H9 (cell line): ENCODE results near the gene AVPR2. TPM values are rescaled to one million over a fixed set of nuclear protein-coding genes. Genes with fewer than 3 reads are reported as not detected.

Source experiments
- DNase-seq: peaks from one replicate; pipeline ENCODE4 v3.0.0-alpha.2; 2017
- H2AFZ ChIP-seq: one replicate; pipeline ENCODE4 v1.6.1; 2013; ENCODE audit warnings: mild to moderate bottlenecking, low read length, control low read depth, moderate library complexity
- H2AK5ac ChIP-seq: 2 replicates; pipeline ENCODE4 v1.6.1; 2013; ENCODE audit warnings: low read length, control low read depth, mixed read lengths; ENCODE audit not compliant: insufficient read length
- H2BK120ac ChIP-seq: one replicate; pipeline ENCODE4 v1.6.1; 2013; ENCODE audit warnings: low read depth, mild to moderate bottlenecking, low read length, control low read depth, inconsistent platforms; ENCODE audit not compliant: poor library complexity, severe bottlenecking
- H2BK12ac ChIP-seq: 2 replicates; pipeline ENCODE4 v1.6.1; 2013; ENCODE audit warnings: low read length, control low read depth, mixed read lengths, low read depth; ENCODE audit not compliant: insufficient read length
- H2BK15ac ChIP-seq: 2 replicates; pipeline ENCODE4 v1.6.1; 2013; ENCODE audit warnings: low read depth, low read length, control low read depth
- H2BK20ac ChIP-seq: one replicate; pipeline ENCODE4 v1.6.1; 2013; ENCODE audit warnings: low read depth, mild to moderate bottlenecking, low read length, control low read depth, inconsistent platforms; ENCODE audit not compliant: poor library complexity, severe bottlenecking
- H2BK5ac ChIP-seq: 2 replicates; pipeline ENCODE4 v1.6.1; 2013; ENCODE audit warnings: low read length, control low read depth, mixed read lengths; ENCODE audit not compliant: insufficient read length
- H3K14ac ChIP-seq: 2 replicates; pipeline ENCODE4 v1.6.1; 2013; ENCODE audit warnings: low read length, control low read depth; ENCODE audit not compliant: insufficient read depth
- H3K18ac ChIP-seq: 2 replicates; pipeline ENCODE4 v1.6.1; 2013; ENCODE audit warnings: low read depth, mild to moderate bottlenecking, mixed read lengths, low read length, control low read depth; ENCODE audit not compliant: insufficient read length
- H3K23ac ChIP-seq: 2 replicates; pipeline ENCODE4 v1.6.1; 2013; ENCODE audit warnings: low read length, control low read depth, mixed read lengths, low read depth; ENCODE audit not compliant: insufficient read length
- H3K23me2 ChIP-seq: 2 replicates; pipeline ENCODE4 v1.6.1; 2013; ENCODE audit warnings: low read depth, mild to moderate bottlenecking, mixed read lengths, low read length, control low read depth; ENCODE audit not compliant: insufficient read length, poor library complexity, severe bottlenecking
- H3K27ac ChIP-seq: 2 replicates; pipeline ENCODE4 v1.5.1; 2013; ENCODE audit warnings: low read length, control low read depth, mixed read lengths, low read depth; ENCODE audit not compliant: insufficient read length
- H3K27me3 ChIP-seq: 2 replicates; pipeline ENCODE4 v1.6.1; 2013; ENCODE audit warnings: low read length, control low read depth, inconsistent platforms; ENCODE audit not compliant: insufficient read depth
- H3K4ac ChIP-seq: 2 replicates; pipeline ENCODE4 v1.6.1; 2013; ENCODE audit warnings: low read depth, mild to moderate bottlenecking, control low read depth, inconsistent platforms, low read length, moderate library complexity
- H3K4me1 ChIP-seq: 2 replicates; pipeline ENCODE4 v1.6.1; 2013; ENCODE audit warnings: low read length, control low read depth, inconsistent platforms; ENCODE audit not compliant: insufficient read depth
- H3K4me2 ChIP-seq: 2 replicates; pipeline ENCODE4 v1.6.1; 2013; ENCODE audit warnings: low read length, control low read depth, mixed read lengths; ENCODE audit not compliant: insufficient read length, insufficient read depth
- H3K56ac ChIP-seq: 2 replicates; pipeline ENCODE4 v1.6.1; 2013; ENCODE audit warnings: low read depth, mild to moderate bottlenecking, mixed read lengths, low read length, control low read depth; ENCODE audit not compliant: insufficient read length
- H3K79me1 ChIP-seq: 2 replicates; pipeline ENCODE4 v1.6.1; 2013; ENCODE audit warnings: low read depth, mild to moderate bottlenecking, moderate library complexity, low read length, control low read depth, inconsistent platforms; ENCODE audit not compliant: insufficient read depth, poor library complexity, severe bottlenecking
- H3K79me2 ChIP-seq: 2 replicates; pipeline ENCODE4 v1.6.1; 2013; ENCODE audit warnings: low read length, control low read depth, inconsistent platforms; ENCODE audit not compliant: insufficient read depth
- H3K9ac ChIP-seq: 2 replicates; pipeline ENCODE4 v1.6.1; 2013; ENCODE audit warnings: low read length, control low read depth, mixed read lengths; ENCODE audit not compliant: insufficient read length; ENCODE audit errors: extremely low read depth
- H3K9me3 ChIP-seq: one replicate; pipeline ENCODE4 v1.6.1; 2013; ENCODE audit warnings: low read depth, low read length, inconsistent platforms; ENCODE audit not compliant: control insufficient read depth
- H3T11ph ChIP-seq: one replicate; pipeline ENCODE4 v1.6.1; 2013; ENCODE audit warnings: mild to moderate bottlenecking, low read length, control low read depth, inconsistent platforms
- H4K20me1 ChIP-seq: one replicate; pipeline ENCODE4 v1.6.1; 2013; ENCODE audit not compliant: control insufficient read depth, insufficient read length, insufficient read depth
- H4K5ac ChIP-seq: 2 replicates; pipeline ENCODE4 v1.6.1; 2013; ENCODE audit warnings: low read depth, mild to moderate bottlenecking, mixed read lengths, low read length, control low read depth; ENCODE audit not compliant: insufficient read length
- H4K8ac ChIP-seq: replicated peaks from 2 replicates; pipeline ENCODE4 v1.6.1; 2013; ENCODE audit warnings: low read length, control low read depth, mixed read lengths, low read depth; ENCODE audit not compliant: insufficient read length
- H4K91ac ChIP-seq: 2 replicates; pipeline ENCODE4 v1.6.1; 2013; ENCODE audit warnings: low read depth, mild to moderate bottlenecking, moderate library complexity, mixed read lengths, low read length, control low read depth; ENCODE audit not compliant: insufficient read length
- H3K27ac Mint-ChIP-seq, 3 experiments: 2 replicates in 2 of 3; 3 replicates in 1 of 3; pipeline ENCODE4 v1.8.0; 2020 to 2021; ENCODE audit warnings: mixed read lengths in 3 of 3, mild to moderate bottlenecking in 1 of 3, moderate library complexity in 1 of 3
- H3K27me3 Mint-ChIP-seq: 2 replicates; pipeline ENCODE4 v1.8.0; 2021; ENCODE audit warnings: low read depth, mild to moderate bottlenecking, moderate library complexity, mixed read lengths
- H3K36me3 Mint-ChIP-seq, 3 experiments: 2 replicates in 2 of 3; 3 replicates in 1 of 3; pipeline ENCODE4 v1.8.0; 2020 to 2021; ENCODE audit warnings: low read depth in 3 of 3, mixed read lengths in 3 of 3; ENCODE audit not compliant: insufficient read depth in 1 of 3
- H3K4me1 Mint-ChIP-seq, 2 experiments: 2 replicates each; pipeline ENCODE4 v1.8.0; 2020; ENCODE audit warnings: mixed read lengths in 2 of 2
- H3K4me3 Mint-ChIP-seq, 2 experiments: 2 replicates in 1 of 2; 3 replicates in 1 of 2; pipeline ENCODE4 v1.8.0; 2020 to 2021; ENCODE audit warnings: mild to moderate bottlenecking in 2 of 2, mixed read lengths in 2 of 2, moderate library complexity in 1 of 2
- H3K9me3 Mint-ChIP-seq, 2 experiments: 2 replicates in 1 of 2; 3 replicates in 1 of 2; pipeline ENCODE4 v1.8.0; 2020; ENCODE audit warnings: mild to moderate bottlenecking in 2 of 2, mixed read lengths in 2 of 2, moderate library complexity in 1 of 2
- WGBS: extraction: QIAGEN DNeasy Blood & Tissue Kit; methylation state at CpG from one replicate; pipeline ENCODE4 v1.1.7; 2013; ENCODE audit warnings: missing lambda C conversion rate, low lambda C conversion rate, mixed read lengths; ENCODE audit not compliant: insufficient read length; ENCODE audit errors: extremely low coverage; 5-methylcytosine and 5-hydroxymethylcytosine counted together
- total RNA-seq: library from RNA; stranded (reverse); gene quantifications from 2 replicates; pipeline ENCODE4 v1.2.1, GENCODE V29; 2021
- TF ChIP-seq, protein P1 (sequence below): fragments of 200-600 bp; sonication (generic); conservative IDR thresholded peaks from 3 replicates; pipeline ENCODE4 v1.8.0; 2021; ENCODE audit warnings: antibody characterized with exemption, mild to moderate bottlenecking

AVPR2 gene
- total RNA-seq, 1 experiment from 2014 or later = not detected

- no peaks in the 10 kb centered on the region for H3K79me2 ChIP-seq
- H2BK15ac ChIP-seq = no peak overlapping the region
- peaks cover 45 to 69% of the 10 kb centered on the region in 2 experiments for H3K9me3 Mint-ChIP-seq
- H3K27me3 Mint-ChIP-seq = peaks cover 31% of the 10 kb centered on the region
- no peak overlapping the region for H2BK20ac ChIP-seq
- peaks cover 12 to 36% of the 10 kb centered on the region in 2 experiments for H3K4me1 Mint-ChIP-seq
- no peak overlapping the region for H4K8ac ChIP-seq
- H3K23ac ChIP-seq = no peak overlapping the region
- H3K27ac Mint-ChIP-seq = no peak overlapping the region
- WGBS = no CpG with 5 or more reads among the region's 6 CpGs
- H2AFZ ChIP-seq = no peak overlapping the region
- peak overlapping the region in 1 of 2 experiments; percentile 81; a peak in 4 of 5 replicates for H3K4me3 Mint-ChIP-seq
- no peak overlapping the region for H2AK5ac ChIP-seq
- H3K4ac ChIP-seq = no peak overlapping the region
- H3K27ac ChIP-seq = no peak overlapping the region
- H3K4me1 ChIP-seq = no peaks in the 10 kb centered on the region
- no peak overlapping the region for H2BK12ac ChIP-seq
- H4K20me1 ChIP-seq = no peaks in the 10 kb centered on the region
- no peak overlapping the region for H2BK120ac ChIP-seq
- H2BK5ac ChIP-seq = no peak overlapping the region
- H3K23me2 ChIP-seq = peaks cover 4% of the 10 kb centered on the region
- H3K56ac ChIP-seq = no peak overlapping the region
- no peaks in the 10 kb centered on the region for H3K27me3 ChIP-seq
- H3K9me3 ChIP-seq = peaks cover 11% of the 10 kb centered on the region
- no peak for DNase-seq
- no peak overlapping the region for H3T11ph ChIP-seq
- peaks cover 4 to 14% (median 11%) of the 10 kb centered on the region in 3 experiments; a peak in 6 of 7 replicates for H3K36me3 Mint-ChIP-seq
- H4K5ac ChIP-seq = no peak overlapping the region
- TF ChIP-seq, protein P1, sequence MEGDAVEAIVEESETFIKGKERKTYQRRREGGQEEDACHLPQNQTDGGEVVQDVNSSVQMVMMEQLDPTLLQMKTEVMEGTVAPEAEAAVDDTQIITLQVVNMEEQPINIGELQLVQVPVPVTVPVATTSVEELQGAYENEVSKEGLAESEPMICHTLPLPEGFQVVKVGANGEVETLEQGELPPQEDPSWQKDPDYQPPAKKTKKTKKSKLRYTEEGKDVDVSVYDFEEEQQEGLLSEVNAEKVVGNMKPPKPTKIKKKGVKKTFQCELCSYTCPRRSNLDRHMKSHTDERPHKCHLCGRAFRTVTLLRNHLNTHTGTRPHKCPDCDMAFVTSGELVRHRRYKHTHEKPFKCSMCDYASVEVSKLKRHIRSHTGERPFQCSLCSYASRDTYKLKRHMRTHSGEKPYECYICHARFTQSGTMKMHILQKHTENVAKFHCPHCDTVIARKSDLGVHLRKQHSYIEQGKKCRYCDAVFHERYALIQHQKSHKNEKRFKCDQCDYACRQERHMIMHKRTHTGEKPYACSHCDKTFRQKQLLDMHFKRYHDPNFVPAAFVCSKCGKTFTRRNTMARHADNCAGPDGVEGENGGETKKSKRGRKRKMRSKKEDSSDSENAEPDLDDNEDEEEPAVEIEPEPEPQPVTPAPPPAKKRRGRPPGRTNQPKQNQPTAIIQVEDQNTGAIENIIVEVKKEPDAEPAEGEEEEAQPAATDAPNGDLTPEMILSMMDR = peak; percentile 51; the same call in 2 of the 3 replicates
- H3K18ac ChIP-seq = no peak overlapping the region
- H3K79me1 ChIP-seq = no peaks in the 10 kb centered on the region
- no peak overlapping the region for H3K14ac ChIP-seq
- no peak overlapping the region for H3K4me2 ChIP-seq
- H4K91ac ChIP-seq = no peak overlapping the region
- no peak overlapping the region for H3K9ac ChIP-seq
These were observed 19.9 kb upstream of the AVPR2 start for GRCh38 chrX:153884590-153884989.
